ENCODE measurements around the gene RALBP1.

Gene RALBP1

DNA sequence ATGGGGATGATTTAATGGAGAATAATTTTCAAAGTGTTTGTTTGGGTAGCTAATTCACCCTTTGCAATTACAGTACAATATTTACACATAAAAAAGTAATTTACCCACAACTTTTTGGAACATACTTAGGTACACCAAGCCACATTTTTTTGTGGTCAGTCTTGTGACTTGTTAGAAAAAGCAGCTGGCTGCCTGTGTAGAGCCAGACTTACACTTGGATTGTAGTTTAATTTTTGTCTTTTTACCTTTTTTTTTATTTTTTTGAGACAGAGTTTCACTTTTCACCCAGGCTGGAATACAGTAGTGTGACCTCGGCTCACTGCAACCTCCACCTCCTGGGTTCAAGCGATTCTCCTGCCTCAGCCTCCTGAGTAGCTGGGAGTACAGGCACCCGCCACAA, 45.4 kb downstream of the RALBP1 start:
- ChIA-PET POLR2A (no interaction called here), CTCF (no interaction called here)
- DNase-seq (ENCODE audit: extremely low spot score) = no peak
- TF ChIP-seq HDGF (IDR thresholded peaks at IDR 0.05; ENCODE audit: borderline replicate concordance) (no peak), FOXM1 (IDR thresholded peaks at IDR 0.05; ENCODE audit: borderline replicate concordance) (no peak), NFRKB (IDR thresholded peaks at IDR 0.05) (no peak)

DNA sequence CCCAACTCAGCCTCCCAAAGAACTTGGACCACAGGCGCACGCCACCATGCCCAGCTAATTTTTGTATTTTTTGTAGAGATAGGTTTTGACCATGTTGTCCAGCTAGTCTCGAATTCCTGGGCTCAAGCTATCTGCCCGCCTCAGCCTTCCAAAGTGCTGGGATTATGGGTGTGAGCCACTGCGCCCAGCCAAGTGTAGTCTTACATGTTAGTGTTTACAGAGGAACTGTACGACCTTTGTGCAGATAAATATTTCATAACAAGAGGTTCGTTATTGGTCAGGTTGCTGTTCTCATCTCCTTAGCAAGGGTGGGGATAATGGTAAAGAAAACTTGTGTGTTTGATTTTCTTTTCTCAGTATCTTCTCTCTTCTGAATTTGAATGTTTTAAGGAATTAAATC, 46.5 kb downstream of the RALBP1 start:
- ChIA-PET CTCF (no interaction called here), POLR2A (no interaction called here)
- TF ChIP-seq ELF4 (IDR thresholded peaks at IDR 0.05) (no peak), ZNF384 (IDR thresholded peaks at IDR 0.05) (no peak), HDGF (IDR thresholded peaks at IDR 0.05; ENCODE audit: borderline replicate concordance) (no peak), LEF1 (IDR thresholded peaks at IDR 0.05; ENCODE audit: borderline replicate concordance) (no peak), NFRKB (IDR thresholded peaks at IDR 0.05) (no peak), L3MBTL2 (conservative IDR thresholded peaks at IDR 0.05) (no peak), BHLHE40 (IDR thresholded peaks at IDR 0.05; ENCODE audit: borderline replicate concordance) (no peak), CTBP1 (IDR thresholded peaks at IDR 0.05; ENCODE audit: borderline replicate concordance) (no peak), FOXM1 (IDR thresholded peaks at IDR 0.05; ENCODE audit: borderline replicate concordance) (no peak), FOXA1 (IDR thresholded peaks at IDR 0.05) (no peak), SUZ12 (IDR thresholded peaks at IDR 0.05) (no peak), FOXK2 (IDR thresholded peaks at IDR 0.05) (no peak), TARDBP (IDR thresholded peaks at IDR 0.05) (no peak)
- DNase-seq (ENCODE audit: extremely low spot score) = no peak

DNA sequence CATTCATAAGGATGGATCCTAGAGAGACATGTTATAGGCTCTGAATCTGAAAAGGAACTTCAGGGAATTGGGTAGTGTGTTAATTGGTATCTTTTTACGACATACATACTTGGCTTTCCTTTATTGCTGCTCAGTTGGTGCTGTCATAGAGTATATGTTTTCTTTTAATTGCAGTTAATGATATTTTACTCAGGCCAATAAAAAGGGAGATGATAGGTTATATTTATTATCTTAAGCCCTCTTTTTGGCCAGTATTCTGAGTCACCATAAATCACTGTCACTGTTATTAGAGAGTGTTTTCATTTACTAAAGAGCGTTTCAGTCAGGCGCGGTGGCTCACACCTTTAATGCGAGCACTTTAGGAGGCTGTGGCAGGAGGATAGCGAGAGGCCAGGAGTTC, 47.6 kb downstream of the RALBP1 start:
- POLR2A ChIA-PET = no interaction called here
- CTCF ChIA-PET = no interaction called here

DNA sequence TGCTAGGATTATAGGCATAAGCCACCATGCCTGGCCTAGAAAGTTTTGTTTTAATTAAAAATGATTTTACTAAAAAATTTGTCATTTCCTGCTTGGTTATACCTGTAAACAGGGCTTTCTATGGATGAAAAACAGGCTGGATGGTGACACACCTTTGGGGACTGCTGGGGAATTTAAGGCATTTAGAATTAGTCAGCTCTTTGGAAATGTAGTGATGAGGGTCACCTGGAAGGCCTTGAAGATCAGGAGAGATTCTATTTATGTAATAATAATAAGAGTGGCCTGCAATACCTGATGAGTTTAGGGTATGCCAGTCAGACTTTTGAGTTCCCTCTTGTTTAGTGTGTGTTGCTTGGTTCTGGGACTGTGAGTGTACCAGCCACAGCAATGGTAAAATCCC, 51.1 kb downstream of the RALBP1 start:
- DNase-seq (ENCODE audit: extremely low spot score) = no peak
- ChIA-PET CTCF (no interaction called here), POLR2A (no interaction called here)
- TF ChIP-seq FOXK2 (IDR thresholded peaks at IDR 0.05) = no peak
- TF ChIP-seq TARDBP (IDR thresholded peaks at IDR 0.05) = no peak
- no peak for TF ChIP-seq HDGF (IDR thresholded peaks at IDR 0.05; ENCODE audit: borderline replicate concordance)
- no peak for TF ChIP-seq CTBP1 (IDR thresholded peaks at IDR 0.05; ENCODE audit: borderline replicate concordance)
- TF ChIP-seq ARNT (IDR thresholded peaks at IDR 0.05) = no peak
- no peak for TF ChIP-seq L3MBTL2 (conservative IDR thresholded peaks at IDR 0.05)
- TF ChIP-seq SUZ12 (IDR thresholded peaks at IDR 0.05) = no peak
- TF ChIP-seq, protein P1, sequence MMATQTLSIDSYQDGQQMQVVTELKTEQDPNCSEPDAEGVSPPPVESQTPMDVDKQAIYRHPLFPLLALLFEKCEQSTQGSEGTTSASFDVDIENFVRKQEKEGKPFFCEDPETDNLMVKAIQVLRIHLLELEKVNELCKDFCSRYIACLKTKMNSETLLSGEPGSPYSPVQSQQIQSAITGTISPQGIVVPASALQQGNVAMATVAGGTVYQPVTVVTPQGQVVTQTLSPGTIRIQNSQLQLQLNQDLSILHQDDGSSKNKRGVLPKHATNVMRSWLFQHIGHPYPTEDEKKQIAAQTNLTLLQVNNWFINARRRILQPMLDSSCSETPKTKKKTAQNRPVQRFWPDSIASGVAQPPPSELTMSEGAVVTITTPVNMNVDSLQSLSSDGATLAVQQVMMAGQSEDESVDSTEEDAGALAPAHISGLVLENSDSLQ (IDR thresholded peaks at IDR 0.05) = no peak
- no peak for TF ChIP-seq LEF1 (IDR thresholded peaks at IDR 0.05; ENCODE audit: borderline replicate concordance)
- no peak for TF ChIP-seq FOXM1 (IDR thresholded peaks at IDR 0.05; ENCODE audit: borderline replicate concordance)
- no peak for TF ChIP-seq SP1 (IDR thresholded peaks at IDR 0.05)
- no peak for TF ChIP-seq BHLHE40 (IDR thresholded peaks at IDR 0.05; ENCODE audit: borderline replicate concordance)
- TF ChIP-seq ZNF384 (IDR thresholded peaks at IDR 0.05) = no peak
- TF ChIP-seq NFRKB (IDR thresholded peaks at IDR 0.05) = no peak
- TF ChIP-seq FOXA1 (IDR thresholded peaks at IDR 0.05) = no peak
- TF ChIP-seq ELF4 (IDR thresholded peaks at IDR 0.05) = no peak

More for the DNA sequence above, 47.6 kb downstream of the RALBP1 start:
- no peak for DNase-seq (ENCODE audit: extremely low spot score)
- TF ChIP-seq LEF1 (IDR thresholded peaks at IDR 0.05; ENCODE audit: borderline replicate concordance) (no peak), ELF4 (IDR thresholded peaks at IDR 0.05) (no peak), CTBP1 (IDR thresholded peaks at IDR 0.05; ENCODE audit: borderline replicate concordance) (peak; percentile 45; the same call in 1 of the 2 replicates), SUZ12 (IDR thresholded peaks at IDR 0.05) (no peak)
- TF ChIP-seq, protein P1 (IDR thresholded peaks at IDR 0.05) = peak; percentile 90

DNA sequence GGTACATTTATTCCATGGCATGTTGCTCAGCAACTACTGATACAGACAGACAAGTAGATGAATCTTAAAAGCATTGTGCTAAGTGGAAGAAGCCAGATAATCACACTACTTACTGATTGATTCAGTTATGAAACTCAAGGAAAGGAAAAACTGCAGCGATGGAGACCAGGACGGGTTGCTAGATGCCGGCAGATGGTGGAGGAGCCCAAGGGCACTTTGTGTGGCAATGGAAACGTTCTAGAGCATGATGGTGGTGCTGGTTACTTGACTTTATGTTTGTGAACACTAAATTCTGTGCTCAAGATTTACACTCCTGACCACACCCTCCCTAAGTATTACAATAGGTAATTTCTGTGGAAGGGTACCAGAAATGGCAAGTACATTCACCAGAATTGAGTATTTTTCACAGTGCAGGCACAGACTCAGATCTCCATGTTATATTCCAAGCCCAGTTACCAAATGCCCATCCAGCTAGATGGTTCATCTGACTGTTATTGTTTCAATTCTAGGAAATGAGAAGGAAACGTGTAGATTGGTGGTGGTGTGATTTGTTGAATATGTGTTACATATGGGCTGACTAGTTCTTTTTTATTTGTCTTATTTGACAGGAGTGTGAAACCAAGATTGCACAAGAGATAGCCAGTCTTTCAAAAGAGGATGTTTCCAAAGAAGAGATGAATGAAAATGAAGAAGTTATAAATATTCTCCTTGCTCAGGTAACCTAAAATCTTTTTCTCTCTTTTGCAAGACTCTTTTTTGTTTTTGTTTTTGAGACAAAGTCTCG, 55.1 kb downstream of the RALBP1 start:
- POLR2A ChIA-PET = no interaction called here
- CTCF ChIA-PET = no interaction called here
- DNase-seq (ENCODE audit: extremely low spot score) = no peak
- TF ChIP-seq ARNT (IDR thresholded peaks at IDR 0.05) (no peak), SUZ12 (IDR thresholded peaks at IDR 0.05) (no peak), SP1 (IDR thresholded peaks at IDR 0.05) (no peak), NFRKB (IDR thresholded peaks at IDR 0.05) (no peak), FOXK2 (IDR thresholded peaks at IDR 0.05) (no peak), ELF4 (IDR thresholded peaks at IDR 0.05) (no peak), HDGF (IDR thresholded peaks at IDR 0.05; ENCODE audit: borderline replicate concordance) (no peak), L3MBTL2 (conservative IDR thresholded peaks at IDR 0.05) (no peak), CTBP1 (IDR thresholded peaks at IDR 0.05; ENCODE audit: borderline replicate concordance) (no peak), TARDBP (IDR thresholded peaks at IDR 0.05) (no peak), FOXA1 (IDR thresholded peaks at IDR 0.05) (no peak), ZNF384 (IDR thresholded peaks at IDR 0.05) (no peak), BHLHE40 (IDR thresholded peaks at IDR 0.05; ENCODE audit: borderline replicate concordance) (no peak), LEF1 (IDR thresholded peaks at IDR 0.05; ENCODE audit: borderline replicate concordance) (no peak), FOXM1 (IDR thresholded peaks at IDR 0.05; ENCODE audit: borderline replicate concordance) (no peak)
- TF ChIP-seq, protein P1 (IDR thresholded peaks at IDR 0.05) = no peak

DNA sequence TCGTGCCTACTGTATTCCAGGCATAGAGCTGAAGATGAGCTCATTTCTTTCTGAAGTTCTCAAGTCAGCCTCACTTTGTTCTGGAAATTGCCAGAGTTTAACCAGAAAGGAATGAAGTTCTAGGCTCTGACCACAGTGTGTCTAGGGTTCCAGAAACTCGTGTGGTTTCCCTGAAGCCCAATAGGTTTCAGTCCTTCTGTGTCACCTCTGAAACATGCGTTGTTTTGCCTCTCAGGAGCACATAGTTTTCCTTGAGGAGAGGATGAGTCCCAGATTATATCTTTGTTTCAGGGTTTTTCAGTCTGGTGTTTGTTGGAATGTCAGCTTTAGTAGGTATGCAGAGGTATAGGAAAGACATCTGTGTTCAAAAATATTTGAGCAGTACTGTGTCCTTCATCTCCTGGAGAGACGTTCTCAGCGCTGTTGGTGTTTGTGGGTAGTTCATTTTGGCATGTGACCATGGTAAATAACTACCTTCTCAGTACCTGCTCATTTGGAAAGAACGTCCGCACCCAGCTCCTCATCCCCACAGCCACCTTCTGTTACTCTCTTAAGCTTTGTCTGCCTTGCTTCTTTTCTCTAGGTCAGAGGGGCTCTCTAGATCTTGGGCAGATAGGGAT, 56.6 kb downstream of the RALBP1 start:
- POLR2A ChIA-PET = no interaction called here
- CTCF ChIA-PET = no interaction called here
- TF ChIP-seq FOXK2 (IDR thresholded peaks at IDR 0.05) (no peak), ZNF384 (IDR thresholded peaks at IDR 0.05) (no peak), LEF1 (IDR thresholded peaks at IDR 0.05; ENCODE audit: borderline replicate concordance) (no peak), SP1 (IDR thresholded peaks at IDR 0.05) (no peak), HDGF (IDR thresholded peaks at IDR 0.05; ENCODE audit: borderline replicate concordance) (no peak), FOXM1 (IDR thresholded peaks at IDR 0.05; ENCODE audit: borderline replicate concordance) (no peak), FOXA1 (IDR thresholded peaks at IDR 0.05) (no peak)
- DNase-seq (ENCODE audit: extremely low spot score) = no peak
